Prostate gland (tissue), 2 donors: Measurements from ENCODE around the gene PFDN1.

Experiments used
- CTCF ChIP-seq, 4 experiments: fragments of 200-600 bp in 2 of 4; fragments of 450-650 bp in 2 of 4; sonication (generic) in 2 of 4; IDR thresholded peaks; 1 replicate in 3 of 4; 2 replicates in 1 of 4; pipeline ENCODE4 v1.5.1; 2016 to 2019; ENCODE audit warnings: antibody characterized with exemption in 4 of 4, mild to moderate bottlenecking in 2 of 4, moderate library complexity in 2 of 4
- POLR2AphosphoS5 ChIP-seq: sonication (generic); formaldehyde crosslinking; IDR thresholded peaks from one replicate; pipeline ENCODE4 v1.6.1; 2017; ENCODE audit warnings: antibody characterized with exemption

DNA sequence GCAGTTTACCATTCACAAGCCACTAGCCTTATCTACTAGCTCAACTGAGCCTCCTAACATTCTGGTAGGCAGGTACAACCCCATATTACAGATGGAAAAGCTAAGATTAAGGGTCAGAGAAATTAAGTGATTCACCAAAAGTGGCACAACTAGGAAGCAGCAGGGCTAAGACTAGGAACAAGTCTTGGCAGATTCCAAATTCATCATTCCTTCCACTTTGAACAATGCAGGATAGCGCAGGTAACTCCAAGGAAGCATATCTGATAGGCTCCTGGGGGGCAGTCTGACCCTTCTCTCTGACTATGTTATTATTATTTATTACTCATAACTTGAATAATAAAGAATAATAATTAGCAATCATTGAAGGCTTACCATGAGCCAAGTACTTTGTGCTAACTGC lies 35.0 kb upstream of the PFDN1 start:
- no peak for TF ChIP-seq CTCF (IDR thresholded peaks at IDR 0.05)
- TF ChIP-seq POLR2AphosphoS5 = no peak
